ENCODE data around the gene GJC2.
A peak's percentile ranks its signal among the peaks of the same experiment; 100 is the strongest.

The GJC2 gene

GRCh38 chr1:228145463-228146416 lies 4.0 kb upstream of the GJC2 start:
- no peak for ATAC-seq

DNA sequence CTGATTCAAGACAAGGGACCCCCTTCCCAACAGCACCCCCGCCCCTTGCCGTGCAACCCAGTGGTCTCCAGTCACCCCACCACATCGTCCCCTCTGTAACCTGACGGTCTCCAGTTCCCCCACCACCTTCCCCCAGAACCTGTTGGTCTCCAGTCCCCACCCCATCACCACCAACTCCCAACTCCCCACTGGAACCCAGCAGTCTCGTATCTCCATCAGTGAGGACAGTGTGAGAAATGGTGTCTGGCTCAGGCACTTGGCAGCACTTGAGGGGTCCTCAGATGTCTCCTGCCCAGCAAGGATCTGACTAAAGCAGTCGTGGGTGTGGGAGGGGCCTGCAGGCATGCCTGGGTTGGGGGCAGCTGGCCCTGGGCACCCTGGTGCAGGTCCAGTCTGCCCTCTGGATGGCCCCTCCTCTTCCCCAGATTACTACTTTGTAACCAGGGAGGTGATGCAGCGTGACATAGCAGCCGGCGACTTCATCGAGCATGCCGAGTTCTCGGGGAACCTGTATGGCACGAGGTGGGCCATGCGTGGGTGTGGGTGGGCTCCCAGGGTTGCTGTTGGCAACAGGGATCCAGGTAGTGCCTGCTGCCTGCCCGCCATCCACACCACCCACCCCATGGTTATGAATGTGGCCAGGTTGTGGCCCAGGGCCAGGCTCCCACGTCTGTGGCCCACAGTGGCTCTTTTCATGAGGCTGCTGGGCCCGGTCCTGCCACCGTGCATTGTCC lies 3.1 kb upstream of the GJC2 start:
- ATAC-seq, result no peak

- ATAC-seq, result no peak
Measured at GRCh38 chr1:228147151-228147693, 2.5 kb upstream of the GJC2 start.

DNA sequence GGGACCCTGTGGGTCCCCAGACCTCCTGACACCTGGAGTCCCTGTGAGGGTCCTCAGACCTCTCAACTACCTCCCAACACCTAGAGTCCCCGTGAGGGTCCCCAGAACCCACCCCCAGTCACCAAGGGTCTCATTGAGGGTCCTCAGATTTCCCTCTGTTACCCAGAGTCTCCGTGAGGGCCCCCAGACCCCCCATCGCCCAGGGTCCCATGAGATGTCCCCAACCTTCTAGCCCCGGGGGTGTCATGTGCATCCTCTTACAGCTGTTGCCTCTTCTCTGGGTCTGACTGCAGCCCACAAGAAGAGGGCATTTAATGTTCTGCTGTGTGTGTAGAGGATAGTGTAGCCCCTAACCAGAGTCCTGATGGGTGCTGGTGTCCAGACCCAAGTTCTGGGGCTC lies 2.0 kb upstream of the GJC2 start:
- ATAC-seq, result no peak

DNA sequence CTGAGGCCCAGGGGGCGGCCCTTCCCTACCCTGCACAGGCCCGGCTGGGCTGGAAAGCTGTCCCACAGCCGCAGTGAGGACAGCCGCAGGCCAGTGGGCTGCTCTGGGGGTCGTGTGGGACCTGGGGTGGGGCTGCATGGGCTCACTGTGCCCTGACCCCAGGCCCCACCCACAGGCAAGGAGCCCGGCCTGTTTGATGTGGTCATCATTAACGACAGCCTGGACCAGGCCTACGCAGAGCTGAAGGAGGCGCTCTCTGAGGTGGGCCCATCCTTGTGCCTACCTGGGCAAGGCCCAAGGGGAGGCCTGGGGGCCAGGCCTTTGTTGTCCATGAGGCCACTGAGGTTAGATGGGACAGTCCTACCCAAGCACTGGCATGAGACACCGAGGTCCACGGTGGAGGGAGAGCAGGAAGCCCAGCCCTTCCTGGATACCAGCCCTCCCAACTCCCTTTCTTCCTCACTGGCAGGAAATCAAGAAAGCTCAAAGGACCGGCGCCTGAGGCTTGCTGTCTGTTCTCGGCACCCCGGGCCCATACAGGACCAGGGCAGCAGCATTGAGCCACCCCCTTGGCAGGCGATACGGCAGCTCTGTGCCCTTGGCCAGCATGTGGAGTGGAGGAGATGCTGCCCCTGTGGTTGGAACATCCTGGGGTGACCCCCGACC lies 1.4 kb upstream of the GJC2 start:
- ATAC-seq, result no peak

DNA sequence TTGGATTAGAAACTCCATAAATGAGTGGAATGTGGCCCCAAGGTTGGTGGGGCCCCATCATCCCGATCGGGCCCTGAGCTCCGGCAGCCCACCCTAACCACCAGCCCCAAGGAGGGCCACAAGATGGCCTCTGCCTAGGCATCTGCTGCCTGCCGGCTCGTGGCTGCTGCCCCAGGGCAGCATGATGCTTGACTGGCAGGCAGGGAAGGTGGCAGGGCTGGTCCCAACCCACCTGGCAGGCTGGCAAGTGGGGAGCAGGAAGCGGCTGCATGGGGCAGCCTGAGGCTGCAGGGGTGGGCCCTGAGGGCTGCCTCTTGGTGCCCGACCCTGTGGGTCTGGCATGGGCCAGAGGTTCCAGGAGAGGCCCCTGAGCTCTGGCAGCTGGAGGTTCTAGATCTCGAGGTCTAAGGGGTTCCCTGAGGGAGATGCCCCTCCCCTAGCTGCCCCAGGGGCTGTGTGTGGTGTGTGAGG lies 760 bp upstream of the GJC2 start:
- no peak for ATAC-seq

DNA sequence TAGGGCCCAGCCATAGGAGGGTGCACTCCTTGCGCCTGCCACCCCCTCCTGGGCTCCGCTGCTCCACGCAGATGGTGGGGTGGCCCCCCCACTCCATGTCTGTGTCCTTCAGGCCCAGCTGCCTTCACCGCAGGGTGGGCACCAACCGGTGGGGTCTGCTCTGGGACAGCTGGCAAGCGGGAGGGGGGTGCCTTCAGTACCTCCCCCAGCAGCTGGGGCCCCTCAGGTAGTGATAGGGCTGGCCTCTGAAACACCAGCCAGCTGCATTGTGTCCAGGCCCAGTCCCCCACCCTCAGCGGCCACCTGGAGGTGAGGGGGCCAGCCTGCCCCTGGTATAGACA lies 360 bp downstream of the GJC2 start:
- no peak for ATAC-seq

- ATAC-seq, result no peak
Measured at GRCh38 chr1:228150461-228151179, 890 bp downstream of the GJC2 start.

GRCh38 chr1:228151180-228151925 lies 1.6 kb downstream of the GJC2 start:
- ATAC-seq, result no peak

GRCh38 chr1:228152097-228152917 lies 2.6 kb downstream of the GJC2 start:
- no peak for ATAC-seq

GRCh38 chr1:228152918-228153258 lies 3.2 kb downstream of the GJC2 start:
- ATAC-seq, result no peak

GRCh38 chr1:228154021-228154669 lies 4.4 kb downstream of the GJC2 start:
- no peak for ATAC-seq

DNA sequence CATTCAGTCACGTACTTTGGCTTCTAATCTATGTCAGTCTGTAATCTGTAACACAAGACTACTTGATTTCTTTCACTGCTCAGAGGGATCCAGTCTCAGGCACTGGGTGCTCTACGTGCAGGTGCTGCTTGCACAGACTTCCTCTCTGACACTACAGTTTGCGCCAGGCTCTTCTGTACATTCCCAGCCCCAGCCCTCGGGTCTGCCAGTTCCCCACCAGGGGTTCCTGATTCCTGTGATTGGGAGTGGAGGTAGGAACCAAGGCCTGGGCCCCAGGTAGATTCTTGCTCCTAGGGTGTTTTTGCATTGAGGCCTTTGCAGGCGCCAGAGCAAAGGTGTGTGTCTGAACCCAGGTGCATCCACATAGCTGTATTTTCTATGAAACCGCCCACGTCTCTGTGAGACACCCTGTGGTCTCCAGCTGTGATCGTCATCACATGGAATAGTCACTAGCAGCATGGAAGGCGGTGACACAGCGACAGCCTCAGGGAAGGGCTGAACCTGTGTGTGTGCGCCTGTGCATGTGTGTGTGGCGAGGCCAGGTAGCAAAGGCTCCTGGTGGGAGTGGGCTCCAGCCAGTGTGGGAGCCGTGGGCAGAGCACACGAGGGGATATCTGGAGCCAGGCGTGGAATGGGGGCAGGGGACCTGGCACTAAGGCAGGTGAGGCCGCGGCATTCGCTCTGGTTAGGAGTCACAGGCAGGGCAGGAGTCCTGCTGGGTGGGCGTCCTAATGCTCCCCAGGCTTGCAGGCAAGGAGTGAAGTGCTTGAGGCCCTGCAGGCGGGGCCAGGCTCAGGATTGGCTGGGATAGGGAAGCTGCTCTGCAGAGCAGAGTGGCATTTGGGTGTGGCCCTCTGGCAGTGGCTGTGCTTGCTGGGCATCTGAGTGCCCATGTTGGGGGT lies 5.2 kb downstream of the GJC2 start:
- peak; percentile 83 to 89 for ATAC-seq

DNA sequence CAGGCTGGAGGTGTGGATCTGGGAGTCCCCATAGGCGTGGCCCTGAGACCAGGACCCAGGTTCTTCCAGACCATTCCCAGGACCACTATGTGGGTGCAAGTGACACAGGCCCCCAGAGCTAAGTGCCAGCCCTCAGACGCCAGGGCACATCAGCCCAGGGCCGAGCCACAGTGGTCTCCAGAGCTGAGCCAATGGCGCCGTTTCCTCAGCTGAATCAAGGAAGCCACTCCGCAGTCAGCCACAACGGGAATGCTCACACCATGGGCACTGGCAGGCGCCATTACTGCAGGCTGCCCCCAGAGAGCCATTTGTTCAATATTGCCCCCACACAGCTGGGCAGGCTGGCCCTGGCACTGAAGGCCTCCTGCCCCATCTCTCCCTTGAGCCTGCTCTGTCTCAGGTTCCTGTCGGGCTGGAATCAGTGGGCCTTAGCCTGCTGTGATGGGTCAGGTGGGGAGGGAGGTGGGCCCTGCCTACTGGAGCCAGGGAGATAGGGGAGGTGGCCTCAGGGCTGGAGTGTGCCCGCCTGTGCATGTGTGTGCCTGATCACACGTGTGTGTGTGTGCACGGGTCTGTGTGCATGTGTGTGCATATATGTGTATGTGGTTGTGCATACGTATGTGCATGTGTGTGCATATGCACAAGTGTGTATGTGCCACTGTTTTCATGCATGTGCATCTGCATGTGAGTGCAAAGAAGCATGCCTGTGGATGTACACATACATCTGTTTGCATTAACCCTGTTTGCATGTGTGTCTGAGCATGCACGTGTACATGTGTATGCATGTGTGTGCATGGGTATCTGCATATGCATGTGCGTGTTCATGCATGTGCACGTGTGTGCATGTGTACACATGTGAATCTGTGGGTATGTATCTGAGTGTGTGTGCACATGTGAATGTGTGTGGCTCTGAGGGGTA lies 6.1 kb downstream of the GJC2 start:
- no peak for ATAC-seq

GRCh38 chr1:228156515-228156881 lies 6.8 kb downstream of the GJC2 start:
- no peak for ATAC-seq

GRCh38 chr1:228156941-228157728 lies 7.4 kb downstream of the GJC2 start:
- ATAC-seq, result no peak

DNA sequence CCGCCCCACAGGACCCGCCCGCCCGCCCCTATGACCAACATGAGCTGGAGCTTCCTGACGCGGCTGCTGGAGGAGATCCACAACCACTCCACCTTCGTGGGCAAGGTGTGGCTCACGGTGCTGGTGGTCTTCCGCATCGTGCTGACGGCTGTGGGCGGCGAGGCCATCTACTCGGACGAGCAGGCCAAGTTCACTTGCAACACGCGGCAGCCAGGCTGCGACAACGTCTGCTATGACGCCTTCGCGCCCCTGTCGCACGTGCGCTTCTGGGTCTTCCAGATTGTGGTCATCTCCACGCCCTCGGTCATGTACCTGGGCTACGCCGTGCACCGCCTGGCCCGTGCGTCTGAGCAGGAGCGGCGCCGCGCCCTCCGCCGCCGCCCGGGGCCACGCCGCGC lies 8.0 kb downstream of the GJC2 start:
- ATAC-seq, result no peak

Data from activated CD4-positive, CD25-positive, alpha-beta regulatory T cell treated with anti-CD3 and anti-CD28 coated beads, Interleukin-2, amount 50 U/mL, for 24 hours (primary cell).